ENCODE results near the gene EPAS1. TPM values are rescaled to one million over a fixed set of nuclear protein-coding genes. Genes with fewer than 3 reads are reported as not detected.

The EPAS1 gene
- total and polyA plus RNA-seq, 2 of the 8 experiments (the other 6 are each of a cell fraction or from before 2014, with no cell fraction given), result 2.0 to 4.9 TPM

DNA sequence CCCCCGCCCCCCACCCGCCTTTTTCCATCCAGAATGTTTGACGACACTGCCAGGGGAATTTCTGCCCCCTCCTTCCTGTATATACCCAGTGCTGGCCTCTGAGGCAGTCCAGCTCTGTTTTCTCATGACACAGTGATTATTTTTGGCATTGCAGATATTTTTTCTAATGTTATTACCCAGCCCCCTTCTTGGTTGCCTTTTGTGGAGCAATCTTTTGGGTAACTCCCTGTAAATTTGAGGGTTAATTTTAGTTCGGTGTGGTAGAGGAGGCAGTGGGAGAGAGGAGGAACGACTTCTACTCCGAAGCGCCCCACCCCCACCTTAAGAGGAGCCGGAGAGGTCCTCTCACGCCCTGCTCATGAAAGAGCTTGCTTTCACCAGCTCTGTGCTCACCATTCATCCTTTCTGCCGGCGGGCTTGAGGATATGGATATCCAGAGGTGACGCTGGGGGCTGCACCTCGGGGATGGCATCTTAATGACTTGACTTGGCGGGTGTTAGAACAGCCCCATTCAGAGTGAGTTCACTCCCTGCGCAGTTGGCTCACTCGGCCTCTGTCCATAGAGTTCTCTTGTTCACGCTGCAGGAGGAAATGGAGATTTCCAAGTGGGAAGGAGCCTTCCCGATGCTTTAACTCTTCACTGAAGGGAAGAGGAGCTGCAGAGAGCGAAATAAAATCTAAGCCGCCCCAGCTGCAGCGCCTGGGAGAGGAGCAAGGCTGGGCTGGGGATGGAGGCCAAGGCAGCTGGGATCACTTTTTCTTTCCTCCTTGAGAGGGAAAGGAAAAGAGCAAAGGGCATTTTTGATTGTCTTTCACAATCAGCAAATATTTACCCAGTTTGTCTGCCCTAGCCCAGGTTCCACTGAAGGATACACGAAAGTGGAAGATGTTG is 38.4 kb downstream of the EPAS1 start (continued):
- no peak for TF ChIP-seq HDAC6 (IDR thresholded peaks at IDR 0.05; ENCODE audit: low read depth, low read length)
- no peak for TF ChIP-seq RAD21 (IDR thresholded peaks at IDR 0.05 in 1 of 2, conservative IDR thresholded peaks at IDR 0.05 in 1 of 2; ENCODE audit: low read depth in 2 of 2, low read length in 2 of 2)
- 0 out of 2 replicates have a peak, but pooled peaks have one; percentile 22 for TF ChIP-seq TAF1 (IDR thresholded peaks at IDR 0.05; ENCODE audit: low read depth, low read length)
